Glomerular endothelial cell (primary cell): Measurements from ENCODE around the gene PRMT7. TPM values are rescaled to one million over a fixed set of nuclear protein-coding genes. Genes with fewer than 3 reads are reported as not detected.
"Not testable (repeated sequence)": the region's sequence is repeated elsewhere in the genome, so short reads cannot be mapped to it uniquely, and the experiment has no call there.

Experiments used
- DNase-seq: peaks from one replicate; pipeline ENCODE4 v3.0.0-alpha.2; 2011; ENCODE audit warnings: low read depth, low spot score; ENCODE audit errors: extremely low read depth
- total RNA-seq: library from RNA; depleted of rRNA; stranded (reverse); fragments of >200 nt; gene quantifications from 2 replicates; pipeline ENCODE4 v1.2.3, GENCODE V29; 2015

The PRMT7 gene
- total RNA-seq, 1 donor from 2014 or later: 43.3 TPM

GRCh38 chr16:68283346-68283745 is 27.5 kb upstream of the PRMT7 start:
- DNase-seq: no peak

DNA sequence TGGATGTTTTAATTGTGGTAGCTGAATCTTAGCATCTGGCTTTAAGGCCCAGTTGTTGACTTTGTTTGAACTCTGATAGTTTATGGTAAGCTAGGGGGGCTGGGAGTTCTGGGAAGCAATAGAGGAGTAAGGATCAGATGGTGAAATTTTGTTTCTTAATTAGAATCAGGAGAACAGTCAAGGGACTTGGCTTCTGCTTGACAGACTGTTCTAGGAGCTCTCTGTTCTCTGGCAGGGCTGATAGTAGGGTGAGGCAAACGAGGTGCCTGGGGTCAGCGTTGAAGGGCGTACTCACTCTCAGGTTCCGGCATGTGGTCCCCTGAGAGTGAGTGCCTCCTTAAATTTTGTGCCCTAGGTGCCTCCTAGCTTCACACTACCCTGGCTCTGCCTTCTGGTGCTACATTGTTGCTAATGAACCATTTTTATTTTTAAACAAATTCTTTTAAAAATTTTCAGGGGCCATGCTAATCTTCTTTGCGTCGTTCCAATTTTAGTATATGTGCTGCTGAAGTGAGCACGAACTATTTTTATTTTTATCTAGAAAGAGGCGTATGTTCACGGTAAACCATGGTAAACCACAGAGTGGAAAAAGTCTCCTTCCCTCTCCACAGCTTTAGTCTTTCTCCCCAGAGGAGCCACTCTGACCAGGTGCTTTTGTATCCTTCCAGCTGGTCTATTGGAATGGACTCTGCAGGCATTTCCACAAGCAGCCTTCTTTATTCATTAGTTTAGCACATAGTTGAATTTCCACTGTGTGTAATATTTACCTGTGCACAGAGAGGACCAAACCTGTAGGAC is 26.8 kb upstream of the PRMT7 start:
- DNase-seq: no peak

GRCh38 chr16:68284847-68285246 is 26.0 kb upstream of the PRMT7 start:
- DNase-seq: no peak

DNA sequence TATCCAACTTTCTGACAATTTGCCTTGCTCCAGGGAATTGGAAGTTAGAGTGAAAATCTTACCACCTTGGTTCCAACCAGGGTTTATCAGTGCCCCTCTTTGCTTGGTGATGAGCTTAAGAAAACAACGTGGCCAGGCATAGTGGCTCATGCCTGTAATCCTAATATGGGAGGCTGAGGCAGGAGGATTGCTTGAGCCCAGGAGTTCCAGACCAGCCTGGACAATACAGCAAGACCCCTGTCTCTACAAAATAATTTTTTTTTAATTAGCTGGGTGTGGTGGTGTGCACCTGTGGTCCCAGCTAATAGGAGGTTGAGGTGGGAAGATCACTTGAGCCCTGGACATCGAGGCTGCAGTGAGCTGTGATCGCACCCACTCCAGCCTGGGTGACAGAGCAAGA is 25.1 kb upstream of the PRMT7 start:
- DNase-seq: no peak

DNA sequence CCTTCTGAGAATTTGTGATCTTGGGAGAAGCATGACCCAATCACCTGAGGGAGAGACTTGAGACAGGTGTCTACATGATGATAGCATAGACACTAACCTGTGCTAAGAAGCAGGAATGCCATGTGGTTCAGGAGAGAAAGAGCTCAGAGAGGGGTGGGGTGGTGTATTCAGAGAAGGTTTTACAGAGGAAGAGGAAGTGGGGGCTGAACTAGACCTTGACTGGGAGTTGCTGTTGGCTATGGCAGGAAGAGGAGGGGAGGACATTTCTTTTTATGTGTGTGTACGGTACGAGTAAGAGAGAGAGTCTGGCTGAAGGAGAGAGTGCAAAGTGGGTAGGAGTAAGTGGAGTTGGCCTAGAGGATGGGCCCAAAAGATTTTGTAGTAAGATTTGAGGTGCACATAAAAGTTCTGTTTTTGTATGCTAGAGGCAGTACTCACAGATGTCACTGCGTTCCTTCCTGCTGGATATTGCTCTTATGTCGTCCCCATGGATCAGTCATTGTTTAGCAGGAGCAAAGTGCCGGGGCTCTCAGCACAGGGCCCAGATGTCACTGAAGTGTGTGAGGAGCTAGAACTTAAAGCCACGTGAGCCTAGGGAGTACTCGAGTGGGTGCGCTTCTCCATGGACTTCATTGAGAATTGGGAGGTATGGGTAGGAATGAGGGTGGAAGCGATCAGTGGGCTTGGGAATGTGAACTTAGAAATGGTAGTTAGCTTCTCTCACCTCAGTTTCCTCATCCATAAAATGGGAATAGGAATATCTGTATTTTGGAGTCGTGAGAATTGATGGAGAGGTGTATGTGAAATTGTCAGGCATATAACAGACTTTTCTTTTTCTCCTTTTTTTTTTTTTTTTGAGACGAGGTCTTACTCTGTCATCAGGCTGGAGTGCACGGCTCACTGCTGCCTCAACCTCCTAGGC is 24.4 kb upstream of the PRMT7 start:
- DNase-seq: no peak

DNA sequence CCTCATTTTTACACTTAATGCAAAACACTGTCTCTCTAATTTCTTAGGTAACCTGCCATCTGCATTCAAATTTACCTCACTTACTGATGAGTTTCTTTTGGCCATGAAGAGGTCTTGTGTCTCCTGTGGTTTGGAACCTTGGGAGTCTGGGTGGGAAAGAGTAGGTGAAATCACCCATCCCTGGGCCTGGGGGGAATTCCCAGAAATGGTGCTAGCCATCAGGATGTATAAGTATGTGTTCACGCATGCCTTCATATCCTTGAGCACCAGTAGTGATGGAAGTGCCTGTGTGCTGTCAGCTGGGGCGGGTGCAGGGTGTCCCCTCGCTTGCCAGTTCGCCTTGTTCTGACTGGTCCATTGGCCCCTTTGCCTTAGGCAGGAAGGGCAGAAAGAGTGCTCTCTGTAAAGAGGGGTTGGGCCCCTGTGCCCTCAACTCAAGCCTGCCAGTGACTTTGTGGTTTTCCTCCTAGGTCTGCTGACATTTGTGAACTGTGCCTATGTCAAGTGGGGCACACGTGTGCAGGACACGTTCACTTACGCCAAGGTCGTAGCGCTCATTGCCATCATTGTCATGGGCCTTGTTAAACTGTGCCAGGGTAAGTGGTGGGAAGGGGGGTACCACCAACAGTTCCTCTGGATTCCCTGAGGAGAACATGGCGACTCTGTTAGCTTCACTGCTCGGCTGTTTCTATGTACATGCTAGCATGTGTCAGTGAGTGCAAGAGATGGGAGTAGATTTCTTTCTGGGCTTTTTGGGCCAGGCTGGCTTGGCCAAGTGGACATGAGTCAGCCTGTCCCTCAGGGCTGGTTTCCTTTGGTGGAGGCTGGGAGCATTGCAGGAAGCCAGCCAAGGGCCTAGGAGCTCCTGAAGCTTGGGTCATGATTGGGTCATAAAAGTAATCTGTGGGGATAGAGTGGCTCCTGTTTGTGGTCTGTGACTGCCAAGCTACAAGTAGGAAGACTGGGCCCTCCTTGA is 23.3 kb upstream of the PRMT7 start:
- DNase-seq: peak; percentile 57

- no peak for DNase-seq
These were observed 22.6 kb upstream of the PRMT7 start for GRCh38 chr16:68288252-68288650.

GRCh38 chr16:68288796-68289195 is 22.0 kb upstream of the PRMT7 start:
- not testable (repeated sequence) for DNase-seq

GRCh38 chr16:68289202-68289601 is 21.6 kb upstream of the PRMT7 start:
- no peak for DNase-seq

DNA sequence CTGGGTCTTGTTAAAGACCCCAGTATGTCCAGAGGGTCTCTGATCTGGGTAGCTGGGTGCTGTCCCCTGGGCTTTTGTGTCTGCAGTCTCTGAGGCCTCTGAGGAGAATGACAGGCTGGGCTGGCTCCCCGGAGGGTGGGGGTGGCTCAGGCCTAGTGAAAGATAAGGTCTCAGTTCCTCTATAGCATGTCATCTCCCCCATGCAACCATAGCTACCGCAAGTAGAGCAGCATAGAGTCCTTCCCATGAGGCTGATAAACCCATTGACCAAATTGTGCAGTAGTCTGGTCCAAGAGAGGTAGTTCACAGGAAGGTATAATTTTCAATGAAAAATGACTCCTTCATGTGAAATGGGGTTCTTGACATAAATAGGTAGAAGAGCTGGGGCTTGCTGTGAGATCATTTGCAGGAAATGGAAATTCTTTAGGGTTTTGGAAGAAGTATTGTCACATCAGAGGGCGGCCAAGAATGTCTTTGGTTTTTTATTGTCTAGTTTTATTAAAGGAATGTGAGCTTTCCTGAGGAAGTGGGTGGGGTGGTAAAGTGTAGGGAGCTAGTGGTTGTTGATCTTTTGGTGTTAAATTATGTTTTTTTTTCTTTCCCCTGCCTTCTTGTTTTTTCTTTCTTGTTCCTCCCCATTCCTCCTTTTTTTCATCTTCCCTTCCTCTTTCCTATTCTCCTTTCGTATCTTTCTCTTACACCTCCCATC is 21.0 kb upstream of the PRMT7 start:
- DNase-seq: no peak

GRCh38 chr16:68290450-68290849 is 20.4 kb upstream of the PRMT7 start:
- no peak for DNase-seq

DNA sequence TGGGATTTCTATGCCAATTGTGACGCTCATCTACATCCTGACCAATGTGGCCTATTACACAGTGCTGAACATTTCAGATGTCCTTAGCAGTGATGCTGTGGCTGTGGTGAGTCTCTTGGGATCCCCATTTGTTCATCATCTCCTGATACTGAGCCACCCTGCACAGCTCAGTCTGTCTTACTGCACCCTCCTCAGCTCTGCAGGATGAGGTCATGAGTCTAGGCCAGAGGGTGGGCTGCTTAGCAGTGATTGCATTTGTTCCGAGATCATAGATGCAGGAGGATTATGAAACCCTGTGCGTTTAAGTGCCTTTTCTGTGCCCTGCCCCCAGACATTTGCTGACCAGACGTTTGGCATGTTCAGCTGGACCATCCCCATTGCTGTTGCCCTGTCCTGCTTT is 19.6 kb upstream of the PRMT7 start:
- DNase-seq: no peak

DNA sequence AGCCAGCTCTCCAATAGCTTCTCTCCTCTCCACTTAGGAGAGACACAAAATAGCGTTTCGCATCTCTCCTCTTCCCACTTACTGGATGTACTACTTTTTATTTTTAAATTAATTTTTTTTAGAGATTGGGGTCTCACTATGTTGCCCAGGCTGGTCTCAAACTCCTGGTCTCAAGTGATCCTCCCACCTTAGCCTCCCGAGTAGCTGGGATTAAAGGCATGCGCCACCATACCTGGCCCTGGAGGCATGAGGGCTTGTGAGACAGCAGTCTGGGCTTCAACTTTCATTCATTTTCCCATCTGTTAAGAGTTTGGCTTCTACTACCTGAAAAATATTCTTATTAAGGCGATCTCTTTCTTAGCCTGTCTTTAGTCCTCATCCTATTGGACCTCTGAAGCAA is 18.4 kb upstream of the PRMT7 start:
- DNase-seq: no peak

- DNase-seq: no peak
These were observed 14.5 kb upstream of the PRMT7 start for GRCh38 chr16:68296291-68296690.

DNA sequence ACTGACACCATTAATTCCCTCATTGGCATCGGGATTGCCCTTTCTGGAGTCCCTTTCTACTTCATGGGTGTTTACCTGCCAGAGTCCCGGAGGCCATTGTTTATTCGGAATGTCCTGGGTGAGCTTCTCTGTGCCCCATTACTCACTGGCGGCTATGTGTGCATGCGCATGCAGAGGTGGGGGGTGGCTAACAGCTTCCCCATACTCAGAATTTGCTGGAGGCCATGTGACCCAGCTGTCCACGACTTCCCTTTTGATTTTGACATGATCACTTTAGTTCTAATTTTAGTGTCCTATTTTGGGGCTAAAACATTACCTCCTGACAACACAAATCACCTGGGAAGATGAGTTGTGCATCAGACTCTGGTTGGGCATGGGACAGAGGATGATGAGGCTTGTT is 14.1 kb upstream of the PRMT7 start:
- no peak for DNase-seq

- DNase-seq: no peak
These were observed 12.9 kb upstream of the PRMT7 start for GRCh38 chr16:68297908-68298307.

GRCh38 chr16:68298312-68298711 is 12.5 kb upstream of the PRMT7 start:
- DNase-seq: no peak

GRCh38 chr16:68298907-68299561 is 11.8 kb upstream of the PRMT7 start:
- no peak for DNase-seq

- DNase-seq: no peak
These were observed 11.0 kb upstream of the PRMT7 start for GRCh38 chr16:68299571-68300453.
